ENCODE measurements around the gene CST9L.

CST9L gene

DNA sequence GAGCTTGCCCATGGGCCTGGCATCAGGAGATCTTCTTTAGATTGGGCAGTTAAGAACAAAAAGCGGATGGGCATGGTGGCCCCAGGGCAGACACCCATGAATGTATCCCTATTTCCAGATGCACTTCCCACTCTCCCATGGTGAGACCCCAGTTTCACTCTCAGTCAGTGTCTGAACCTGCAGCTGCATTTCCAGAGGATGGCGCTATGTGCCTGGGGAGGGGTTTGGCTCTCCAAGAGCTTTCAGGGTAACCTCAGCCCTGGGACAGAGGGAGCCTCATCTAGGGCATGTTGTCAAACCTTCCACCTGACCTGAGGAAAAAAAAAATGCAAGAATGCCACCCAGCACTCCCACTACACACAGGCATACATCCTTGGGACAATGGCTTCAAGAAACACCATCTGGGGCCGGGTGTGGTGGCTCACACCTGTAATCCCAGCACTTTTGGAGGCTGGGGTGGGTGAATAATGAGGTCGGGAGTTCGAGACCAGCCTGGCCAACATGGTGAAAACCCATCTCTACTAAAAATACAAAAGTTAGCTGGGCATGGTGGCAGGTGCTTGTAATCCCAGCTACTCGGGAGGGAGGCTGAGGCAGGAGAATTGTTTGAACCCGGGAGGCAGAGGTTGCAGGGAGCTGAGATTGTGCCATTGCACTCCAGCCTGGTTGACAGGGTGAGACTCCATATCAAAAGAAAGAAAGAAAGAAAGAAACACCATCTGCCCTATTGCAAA is 1.9 kb downstream of the CST9L start:
- H3K27me3 ChIP-seq (ENCODE audit: control insufficient read depth, insufficient read depth, low read length), result no peaks in the 10 kb centered on the region
- H3K4me1 ChIP-seq (ENCODE audit: control insufficient read depth, insufficient read depth, low read length), result peaks cover 2% of the 10 kb centered on the region; the same call in 1 of the 2 replicates
- no peak overlapping the region for H3K9ac ChIP-seq (ENCODE audit: low read length)
- peaks cover 17% of the 10 kb centered on the region for H3K9me3 ChIP-seq (ENCODE audit: control insufficient read depth, insufficient read depth, low read depth, low read length)
- no peak overlapping the region for H3K27ac ChIP-seq (ENCODE audit: low read depth, low read length)
- H3K36me3 ChIP-seq (ENCODE audit: control insufficient read depth, insufficient read depth, low read length), result no peaks in the 10 kb centered on the region
- no peak overlapping the region for H3K4me3 ChIP-seq (ENCODE audit: low read depth, low read length)

DNA sequence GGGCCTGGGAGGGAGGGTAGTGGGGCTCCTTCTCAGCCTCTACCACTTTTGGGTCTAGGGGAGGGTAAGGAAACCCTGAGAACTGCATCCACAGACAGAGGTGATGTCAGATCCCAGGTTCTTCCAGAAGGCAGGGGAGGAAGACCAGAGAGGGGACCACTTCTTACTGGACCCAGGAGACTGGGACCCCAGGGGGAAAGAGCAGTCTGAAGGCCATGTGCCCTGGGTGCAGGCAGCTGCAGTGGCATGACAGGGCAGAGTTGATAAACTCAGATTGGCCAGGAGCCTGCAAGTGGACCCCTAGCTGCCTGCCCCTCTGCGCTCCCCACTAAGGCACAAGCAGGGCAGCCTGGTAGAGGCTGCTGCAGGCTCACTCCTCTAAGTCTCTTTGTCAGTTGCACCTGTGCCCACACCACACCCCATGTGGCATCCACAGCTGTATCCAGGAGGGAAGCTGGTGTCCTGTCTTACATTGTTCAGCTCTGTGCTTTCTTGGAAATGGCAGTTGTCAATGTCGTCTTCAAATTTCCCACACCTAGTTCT is 2.7 kb downstream of the CST9L start:
- Histone ChIP-seq H3K4me1 (ENCODE audit: control insufficient read depth, insufficient read depth, low read length) (peaks cover 2% of the 10 kb centered on the region; the same call in 1 of the 2 replicates), H3K9me3 (ENCODE audit: control insufficient read depth, insufficient read depth, low read depth, low read length) (peaks cover 21% of the 10 kb centered on the region), H3K27ac (ENCODE audit: low read depth, low read length) (no peak overlapping the region), H3K4me3 (ENCODE audit: low read depth, low read length) (no peak overlapping the region), H3K27me3 (ENCODE audit: control insufficient read depth, insufficient read depth, low read length) (no peaks in the 10 kb centered on the region), H3K9ac (ENCODE audit: low read length) (no peak overlapping the region), H3K36me3 (ENCODE audit: control insufficient read depth, insufficient read depth, low read length) (no peaks in the 10 kb centered on the region)

DNA sequence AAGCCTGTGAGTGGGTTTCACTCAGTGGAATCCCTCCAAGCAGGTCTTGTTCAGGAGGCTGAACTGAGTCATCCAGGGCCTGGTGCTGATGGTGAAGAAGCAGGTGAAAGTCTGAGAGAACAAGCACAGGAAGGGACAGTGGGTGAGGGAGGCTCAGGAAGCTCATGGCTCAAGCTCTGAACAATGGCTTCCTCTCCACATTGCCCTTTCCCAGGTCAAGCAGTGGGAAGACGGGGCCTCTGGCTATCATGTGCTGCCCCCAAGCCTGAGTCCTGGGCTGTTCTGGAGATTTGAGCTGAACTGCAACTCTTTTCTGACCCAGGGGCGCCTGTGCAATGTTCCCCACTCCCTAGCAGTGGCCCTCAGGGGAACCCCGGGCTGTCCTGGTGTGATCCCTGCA is 3.4 kb downstream of the CST9L start:
- H3K4me3 ChIP-seq (ENCODE audit: low read depth, low read length), result no peak overlapping the region
- no peak overlapping the region for H3K9ac ChIP-seq (ENCODE audit: low read length)
- H3K36me3 ChIP-seq (ENCODE audit: control insufficient read depth, insufficient read depth, low read length), result no peaks in the 10 kb centered on the region
- H3K27me3 ChIP-seq (ENCODE audit: control insufficient read depth, insufficient read depth, low read length), result no peaks in the 10 kb centered on the region
- peaks cover 28% of the 10 kb centered on the region for H3K9me3 ChIP-seq (ENCODE audit: control insufficient read depth, insufficient read depth, low read depth, low read length)
- H3K27ac ChIP-seq (ENCODE audit: low read depth, low read length), result no peak overlapping the region
- H3K4me1 ChIP-seq (ENCODE audit: control insufficient read depth, insufficient read depth, low read length), result peaks cover 2% of the 10 kb centered on the region; the same call in 1 of the 2 replicates

DNA sequence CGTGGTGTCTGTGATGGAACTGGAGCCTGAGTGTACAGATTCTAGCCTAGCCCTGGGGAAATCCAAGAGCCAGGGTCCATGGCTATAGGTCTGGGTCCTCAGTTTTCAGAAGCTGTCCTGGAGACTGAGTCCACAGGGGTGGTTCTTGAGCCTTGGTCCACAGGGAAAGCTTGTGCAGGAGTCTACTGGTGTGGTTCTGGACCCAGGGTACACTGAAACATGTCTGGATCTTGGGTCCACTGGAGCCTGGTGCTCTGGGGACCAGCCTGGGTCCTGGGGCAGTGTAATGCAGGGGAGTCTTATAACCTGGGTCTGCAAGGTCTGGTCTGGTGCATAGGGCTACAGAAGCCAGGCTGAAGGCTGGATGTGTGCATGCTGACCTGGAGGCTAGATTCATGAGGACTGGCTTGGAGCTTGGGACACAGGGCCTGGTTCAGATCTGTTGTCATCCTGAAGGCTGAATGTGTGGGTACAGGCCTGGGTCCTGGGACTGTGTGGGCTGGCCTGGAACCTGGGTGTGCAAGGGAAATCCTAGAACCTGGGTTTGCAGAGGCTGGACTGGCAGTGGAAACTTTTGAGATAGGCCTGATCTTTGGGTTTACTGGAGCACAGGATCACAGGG is 5.5 kb downstream of the CST9L start:
- peaks cover 35% of the 10 kb centered on the region for H3K9me3 ChIP-seq (ENCODE audit: control insufficient read depth, insufficient read depth, low read depth, low read length)

DNA sequence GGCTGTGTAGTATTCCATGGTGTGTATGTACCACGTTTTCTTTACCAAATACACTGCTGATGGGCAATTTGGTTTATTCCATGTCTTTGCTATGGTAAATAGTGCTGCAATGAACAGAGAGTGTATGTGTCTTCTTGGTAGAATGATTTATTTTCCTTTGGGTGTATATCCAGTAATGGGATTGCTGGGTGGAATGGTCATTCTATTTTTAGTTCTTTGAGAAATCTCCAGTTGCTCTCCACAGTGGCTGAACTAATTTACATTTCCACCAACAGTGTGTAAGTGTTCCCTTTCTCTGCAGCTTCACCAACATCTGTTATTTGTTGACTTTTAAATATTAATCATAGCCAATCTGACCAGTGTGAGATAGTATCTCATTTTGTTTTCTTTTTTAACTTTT is 13.9 kb downstream of the CST9L start:
- no peak overlapping the region for H3K27ac ChIP-seq (ENCODE audit: low read depth, low read length)
- H3K27me3 ChIP-seq (ENCODE audit: control insufficient read depth, insufficient read depth, low read length), result no peaks in the 10 kb centered on the region
- no peak overlapping the region for H3K9ac ChIP-seq (ENCODE audit: low read length)
- H3K4me1 ChIP-seq (ENCODE audit: control insufficient read depth, insufficient read depth, low read length), result no peaks in the 10 kb centered on the region
- peaks cover 11% of the 10 kb centered on the region for H3K9me3 ChIP-seq (ENCODE audit: control insufficient read depth, insufficient read depth, low read depth, low read length)
- H3K36me3 ChIP-seq (ENCODE audit: control insufficient read depth, insufficient read depth, low read length), result no peaks in the 10 kb centered on the region
- H3K4me3 ChIP-seq (ENCODE audit: low read depth, low read length), result no peak overlapping the region

More for the DNA sequence above, 5.5 kb downstream of the CST9L start:
- H3K4me1 ChIP-seq (ENCODE audit: control insufficient read depth, insufficient read depth, low read length), result no peaks in the 10 kb centered on the region
- no peak overlapping the region for H3K27ac ChIP-seq (ENCODE audit: low read depth, low read length)
- H3K36me3 ChIP-seq (ENCODE audit: control insufficient read depth, insufficient read depth, low read length), result no peaks in the 10 kb centered on the region
- no peaks in the 10 kb centered on the region for H3K27me3 ChIP-seq (ENCODE audit: control insufficient read depth, insufficient read depth, low read length)
- no peak overlapping the region for H3K9ac ChIP-seq (ENCODE audit: low read length)
- H3K4me3 ChIP-seq (ENCODE audit: low read depth, low read length), result no peak overlapping the region

DNA sequence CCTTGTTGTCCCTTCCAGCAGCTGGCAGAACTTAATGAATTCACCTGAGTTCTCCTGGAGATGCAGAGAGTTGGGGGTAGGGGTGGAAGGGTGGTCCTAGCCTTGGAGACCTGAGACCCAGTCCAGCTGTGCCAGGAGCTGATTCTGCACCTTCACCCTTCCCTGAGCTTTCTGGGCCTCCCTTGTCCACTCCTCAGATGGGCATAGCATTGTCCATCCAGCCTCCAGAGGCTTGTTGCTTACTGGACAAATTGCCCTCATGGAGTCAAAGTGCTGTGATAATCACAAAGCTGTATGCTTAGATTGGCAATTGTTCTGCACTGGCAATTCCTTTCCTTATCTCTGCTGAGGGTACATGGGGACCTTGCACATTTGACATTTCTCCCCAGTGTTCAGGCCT is 16.5 kb downstream of the CST9L start:
- peaks cover 4% of the 10 kb centered on the region; the same call in 1 of the 2 replicates for H3K9me3 ChIP-seq (ENCODE audit: control insufficient read depth, insufficient read depth, low read depth, low read length)
- H3K36me3 ChIP-seq (ENCODE audit: control insufficient read depth, insufficient read depth, low read length), result no peaks in the 10 kb centered on the region
- H3K9ac ChIP-seq (ENCODE audit: low read length), result no peak overlapping the region

DNA sequence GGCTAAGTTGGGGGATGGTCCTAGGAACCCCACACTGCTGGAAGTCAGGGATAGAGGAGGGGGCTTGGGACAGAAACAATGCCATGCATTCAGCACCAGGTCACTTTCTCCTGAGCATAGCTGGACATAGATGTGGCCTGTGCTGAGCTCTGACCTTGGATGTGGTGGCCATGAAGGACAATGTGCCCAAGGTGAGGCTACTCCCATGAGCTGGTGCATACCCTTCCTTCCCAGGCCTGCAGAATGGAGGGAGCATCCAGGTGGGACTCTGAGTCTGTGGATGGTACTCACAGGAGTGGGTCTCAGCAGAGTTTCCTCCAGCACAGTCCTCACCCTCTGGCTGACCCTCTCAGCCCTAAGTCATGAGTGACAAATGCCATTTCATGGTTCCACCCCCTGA is 16.9 kb downstream of the CST9L start:
- Histone ChIP-seq H3K4me3 (ENCODE audit: low read depth, low read length) (no peak overlapping the region), H3K36me3 (ENCODE audit: control insufficient read depth, insufficient read depth, low read length) (no peaks in the 10 kb centered on the region), H3K27me3 (ENCODE audit: control insufficient read depth, insufficient read depth, low read length) (no peaks in the 10 kb centered on the region), H3K27ac (ENCODE audit: low read depth, low read length) (no peak overlapping the region), H3K4me1 (ENCODE audit: control insufficient read depth, insufficient read depth, low read length) (no peaks in the 10 kb centered on the region), H3K9me3 (ENCODE audit: control insufficient read depth, insufficient read depth, low read depth, low read length) (peaks cover 4% of the 10 kb centered on the region; the same call in 1 of the 2 replicates), H3K9ac (ENCODE audit: low read length) (no peak overlapping the region)

More for the DNA sequence above, 16.5 kb downstream of the CST9L start:
- no peaks in the 10 kb centered on the region for H3K4me1 ChIP-seq (ENCODE audit: control insufficient read depth, insufficient read depth, low read length)
- H3K27ac ChIP-seq (ENCODE audit: low read depth, low read length), result no peak overlapping the region
- H3K27me3 ChIP-seq (ENCODE audit: control insufficient read depth, insufficient read depth, low read length), result no peaks in the 10 kb centered on the region
- no peak overlapping the region for H3K4me3 ChIP-seq (ENCODE audit: low read depth, low read length)

DNA sequence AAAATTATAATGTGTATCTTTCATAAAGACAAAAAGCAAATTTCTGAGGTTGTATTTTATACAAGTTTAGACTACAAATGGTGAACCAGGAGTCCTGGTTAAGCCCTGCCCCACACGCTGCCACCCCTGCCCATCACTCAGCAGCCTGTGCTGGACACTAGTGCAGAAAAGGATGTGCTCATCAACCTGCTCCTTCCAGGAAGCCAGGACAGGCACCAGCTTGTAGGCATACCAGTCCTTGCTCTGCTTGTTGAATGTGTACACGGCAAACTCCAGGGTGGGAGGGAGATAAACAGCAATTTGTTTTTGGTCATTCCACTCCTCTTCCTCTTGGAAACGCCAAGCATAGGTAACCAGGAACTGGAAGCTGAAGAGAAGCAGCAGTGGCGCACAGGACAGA is 18.1 kb downstream of the CST9L start:
- no peaks in the 10 kb centered on the region for H3K27me3 ChIP-seq (ENCODE audit: control insufficient read depth, insufficient read depth, low read length)
- no peaks in the 10 kb centered on the region for H3K36me3 ChIP-seq (ENCODE audit: control insufficient read depth, insufficient read depth, low read length)
- H3K9ac ChIP-seq (ENCODE audit: low read length), result no peak overlapping the region
- no peak overlapping the region for H3K4me3 ChIP-seq (ENCODE audit: low read depth, low read length)
- H3K9me3 ChIP-seq (ENCODE audit: control insufficient read depth, insufficient read depth, low read depth, low read length), result peaks cover 2% of the 10 kb centered on the region; the same call in 1 of the 2 replicates
- H3K4me1 ChIP-seq (ENCODE audit: control insufficient read depth, insufficient read depth, low read length), result no peaks in the 10 kb centered on the region
- no peak overlapping the region for H3K27ac ChIP-seq (ENCODE audit: low read depth, low read length)

DNA sequence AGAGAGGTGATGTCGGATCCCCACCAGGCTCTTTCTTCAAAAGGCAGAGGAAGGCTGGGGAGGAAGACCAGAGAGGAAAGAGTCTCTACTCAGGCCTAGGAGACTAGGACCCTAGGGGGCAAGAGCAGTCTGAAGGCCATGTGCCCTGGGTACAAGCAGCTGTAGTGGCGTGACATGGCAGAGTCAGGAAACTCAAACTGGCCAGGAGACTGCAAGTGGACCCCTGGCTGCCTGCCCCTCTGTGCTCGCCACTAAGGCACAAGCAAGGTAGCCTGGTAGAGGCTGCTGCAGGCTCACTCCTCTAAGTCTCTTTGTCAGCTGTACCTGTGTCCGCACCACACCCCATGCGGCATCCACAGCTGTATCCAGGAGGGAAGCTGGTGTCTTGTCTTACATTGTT is 19.9 kb downstream of the CST9L start:
- Histone ChIP-seq H3K4me1 (ENCODE audit: control insufficient read depth, insufficient read depth, low read length) (no peaks in the 10 kb centered on the region), H3K27me3 (ENCODE audit: control insufficient read depth, insufficient read depth, low read length) (no peaks in the 10 kb centered on the region), H3K4me3 (ENCODE audit: low read depth, low read length) (no peak overlapping the region), H3K9me3 (ENCODE audit: control insufficient read depth, insufficient read depth, low read depth, low read length) (peaks cover 6% of the 10 kb centered on the region; the same call in 1 of the 2 replicates), H3K27ac (ENCODE audit: low read depth, low read length) (no peak overlapping the region), H3K9ac (ENCODE audit: low read length) (no peak overlapping the region), H3K36me3 (ENCODE audit: control insufficient read depth, insufficient read depth, low read length) (no peaks in the 10 kb centered on the region)

DNA sequence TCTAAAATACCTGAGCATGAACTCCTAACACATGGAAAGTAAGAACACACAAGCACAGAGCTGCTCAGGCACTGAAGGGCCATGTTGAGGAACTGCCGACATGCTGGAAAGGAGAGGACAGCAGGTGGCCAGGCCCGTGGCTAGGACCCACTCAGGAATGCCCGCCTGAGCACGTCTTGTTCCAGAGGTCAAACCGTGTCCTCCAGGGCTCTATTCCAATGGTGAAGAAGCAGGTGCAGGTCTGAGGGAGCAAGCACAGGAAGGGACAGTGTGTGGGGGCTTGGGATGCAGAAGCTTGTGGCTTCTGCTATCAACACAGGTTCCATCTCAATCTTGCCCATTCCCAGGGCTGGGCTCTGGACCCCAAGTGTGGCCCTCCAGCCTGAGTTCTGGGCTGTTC is 20.7 kb downstream of the CST9L start:
- Histone ChIP-seq H3K9ac (ENCODE audit: low read length) (no peak overlapping the region), H3K4me3 (ENCODE audit: low read depth, low read length) (no peak overlapping the region), H3K9me3 (ENCODE audit: control insufficient read depth, insufficient read depth, low read depth, low read length) (peaks cover 10% of the 10 kb centered on the region; the same call in 1 of the 2 replicates), H3K27me3 (ENCODE audit: control insufficient read depth, insufficient read depth, low read length) (no peaks in the 10 kb centered on the region), H3K36me3 (ENCODE audit: control insufficient read depth, insufficient read depth, low read length) (no peaks in the 10 kb centered on the region), H3K4me1 (ENCODE audit: control insufficient read depth, insufficient read depth, low read length) (no peaks in the 10 kb centered on the region), H3K27ac (ENCODE audit: low read depth, low read length) (no peak overlapping the region)

Measured in HUES6 (cell line).